GM18526 (cell line): ENCODE measurements around the gene DNAJB8.

Experiments used
- POLR2A ChIP-seq: IDR thresholded peaks from 3 replicates; pipeline ENCODE4 v1.6.1; 2011; ENCODE audit not compliant: insufficient read length; ENCODE audit errors: extremely low read depth

DNAJB8 gene

DNA sequence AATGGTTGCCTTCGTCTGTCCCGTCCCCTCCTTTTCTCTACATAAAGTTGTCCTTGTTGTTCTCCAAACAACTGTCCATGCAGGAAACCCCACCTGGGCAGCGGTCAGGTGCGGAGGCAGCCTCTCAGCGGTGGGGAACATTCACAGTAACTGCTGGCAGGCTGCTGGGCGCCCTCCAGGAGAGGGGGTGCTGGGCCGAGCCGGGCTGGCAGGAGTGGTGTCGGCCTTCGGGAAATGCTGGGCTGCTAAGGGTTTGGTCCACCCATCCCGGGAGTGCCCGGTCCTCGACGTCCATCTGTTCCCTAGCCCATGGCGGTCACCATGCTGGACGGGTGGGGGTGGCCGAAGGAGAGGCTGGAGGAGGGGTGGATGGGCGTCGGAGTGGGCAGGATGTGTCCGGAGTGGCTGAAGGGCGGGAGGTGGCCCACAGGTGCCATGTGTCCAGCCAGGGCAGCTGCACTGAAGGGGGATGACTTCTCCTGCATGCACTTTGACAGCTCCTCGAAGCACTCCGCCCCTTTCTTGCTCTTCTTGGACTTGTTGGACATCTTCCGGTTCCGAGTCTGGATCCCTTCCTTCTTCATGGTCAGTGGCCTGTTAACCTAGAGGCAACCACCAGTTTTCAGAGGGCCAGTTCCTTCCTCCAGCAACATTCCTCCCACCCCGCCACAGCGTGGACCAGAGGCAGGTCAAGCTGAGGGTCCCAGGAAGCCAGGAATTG, 14.2 kb upstream of the DNAJB8 start:
- TF ChIP-seq POLR2A = no peak

DNA sequence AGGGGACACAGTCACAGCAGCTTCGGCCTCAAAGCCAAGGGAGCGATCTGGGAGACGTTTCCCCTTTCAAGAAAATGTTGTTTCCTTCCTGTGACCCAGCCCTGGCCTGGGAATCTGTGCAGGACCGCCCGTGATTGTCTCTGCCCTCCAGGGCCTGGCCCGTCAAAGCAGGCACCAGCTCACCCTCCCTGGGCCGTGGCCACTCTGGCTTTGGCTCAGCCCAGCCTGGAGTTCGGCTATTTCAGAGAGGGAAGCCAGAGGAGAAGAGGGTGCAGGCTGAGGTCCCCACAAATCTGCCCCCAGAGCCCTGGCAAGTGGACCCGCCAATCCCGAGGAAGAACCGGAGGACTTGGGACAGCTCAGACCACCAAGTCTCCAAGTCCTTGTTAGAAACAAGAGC, 13.6 kb upstream of the DNAJB8 start:
- no peak for TF ChIP-seq POLR2A

DNA sequence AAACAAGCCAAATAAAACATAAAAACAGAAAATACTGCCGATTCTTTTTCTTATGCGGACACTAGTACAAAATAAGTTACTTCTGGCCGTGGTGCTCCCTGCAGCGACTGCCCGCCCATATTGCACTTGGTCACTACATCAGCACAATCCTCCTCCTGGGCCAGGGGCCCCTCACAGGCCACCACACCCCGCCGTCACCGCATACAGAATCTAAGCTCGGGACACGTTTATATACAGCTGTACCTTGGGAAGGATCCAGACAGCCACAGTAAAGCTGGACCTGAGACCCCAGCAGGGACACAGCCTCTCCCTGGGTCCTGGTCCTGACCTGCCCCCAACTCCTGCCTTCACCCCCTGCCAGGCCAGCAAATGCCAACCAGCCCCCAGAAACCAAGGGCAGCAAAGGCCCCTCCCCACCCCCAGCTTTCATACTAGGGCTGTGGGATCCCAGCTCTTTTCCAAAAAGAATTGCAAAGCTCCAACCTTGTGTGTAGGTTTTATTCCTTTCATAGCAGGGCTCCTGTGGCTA, 12.9 kb upstream of the DNAJB8 start:
- no peak for TF ChIP-seq POLR2A

DNA sequence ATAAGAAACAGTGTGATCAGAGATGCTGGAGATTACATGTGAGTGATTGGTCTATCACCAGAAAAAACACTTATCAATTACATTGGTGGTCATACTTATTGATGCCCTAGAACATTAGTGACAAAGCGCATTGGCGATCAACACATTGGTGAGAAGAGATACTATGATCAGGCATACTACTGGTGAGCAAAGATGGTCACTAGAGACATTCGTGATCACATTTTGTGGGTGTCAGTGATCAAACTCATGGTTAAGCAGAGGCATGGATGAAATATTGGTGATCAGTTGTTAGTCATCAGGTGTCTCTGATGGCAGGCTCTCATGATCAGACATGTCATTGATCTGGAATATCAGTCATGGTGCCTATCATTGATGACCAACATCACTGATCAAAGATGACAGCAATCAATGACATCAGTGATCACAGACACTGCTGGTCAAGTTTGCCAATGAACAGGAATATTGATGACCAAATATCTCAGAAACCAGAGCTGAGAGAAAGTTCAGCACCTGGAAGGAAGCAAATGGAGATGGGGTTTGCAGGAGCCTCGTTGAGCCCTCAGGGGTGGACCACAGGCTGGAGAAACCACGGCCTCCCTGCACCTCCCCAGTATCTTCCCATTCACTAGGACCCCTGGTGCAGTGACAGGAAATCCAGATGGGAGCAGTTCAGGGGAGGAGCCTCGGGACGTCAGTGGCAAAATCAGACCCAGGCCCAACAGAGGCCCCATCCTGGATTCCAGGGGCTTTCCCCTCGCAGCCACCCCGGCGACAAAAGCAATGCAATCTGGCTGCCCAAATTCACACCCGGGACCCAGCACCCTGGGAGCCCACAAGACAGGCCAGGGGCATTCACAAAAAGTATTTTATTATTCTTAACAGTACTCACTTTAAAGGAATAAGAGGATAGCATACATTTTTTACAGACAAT, 12.2 kb upstream of the DNAJB8 start:
- TF ChIP-seq POLR2A = no peak

GRCh38 chr3:128476659-128477058, 10.0 kb upstream of the DNAJB8 start:
- no peak for TF ChIP-seq POLR2A

- TF ChIP-seq POLR2A = no peak
Observed at GRCh38 chr3:128475355-128475754, 8.7 kb upstream of the DNAJB8 start.

DNA sequence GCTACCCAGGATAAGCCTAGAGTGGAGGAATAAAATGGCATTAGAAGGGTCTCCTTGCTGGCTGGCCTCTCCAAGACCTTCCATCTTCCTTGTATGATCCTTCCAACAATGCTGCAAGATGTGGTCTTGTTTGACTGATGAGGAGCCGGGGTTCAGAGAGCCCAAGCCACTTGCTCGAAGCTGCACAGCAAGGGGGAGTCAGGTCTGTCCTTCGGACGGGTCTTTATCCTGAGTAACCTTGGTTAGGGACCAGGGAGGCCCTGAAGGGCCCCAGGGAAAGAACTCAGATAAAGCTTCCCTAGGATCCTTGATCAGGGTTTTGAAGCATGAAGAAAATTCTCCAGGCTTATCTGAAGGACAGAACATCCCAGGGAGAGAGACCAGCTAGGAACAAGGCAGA, 7.0 kb upstream of the DNAJB8 start:
- TF ChIP-seq POLR2A = no peak

GRCh38 chr3:128473180-128473519, 6.5 kb upstream of the DNAJB8 start:
- no peak for TF ChIP-seq POLR2A

DNA sequence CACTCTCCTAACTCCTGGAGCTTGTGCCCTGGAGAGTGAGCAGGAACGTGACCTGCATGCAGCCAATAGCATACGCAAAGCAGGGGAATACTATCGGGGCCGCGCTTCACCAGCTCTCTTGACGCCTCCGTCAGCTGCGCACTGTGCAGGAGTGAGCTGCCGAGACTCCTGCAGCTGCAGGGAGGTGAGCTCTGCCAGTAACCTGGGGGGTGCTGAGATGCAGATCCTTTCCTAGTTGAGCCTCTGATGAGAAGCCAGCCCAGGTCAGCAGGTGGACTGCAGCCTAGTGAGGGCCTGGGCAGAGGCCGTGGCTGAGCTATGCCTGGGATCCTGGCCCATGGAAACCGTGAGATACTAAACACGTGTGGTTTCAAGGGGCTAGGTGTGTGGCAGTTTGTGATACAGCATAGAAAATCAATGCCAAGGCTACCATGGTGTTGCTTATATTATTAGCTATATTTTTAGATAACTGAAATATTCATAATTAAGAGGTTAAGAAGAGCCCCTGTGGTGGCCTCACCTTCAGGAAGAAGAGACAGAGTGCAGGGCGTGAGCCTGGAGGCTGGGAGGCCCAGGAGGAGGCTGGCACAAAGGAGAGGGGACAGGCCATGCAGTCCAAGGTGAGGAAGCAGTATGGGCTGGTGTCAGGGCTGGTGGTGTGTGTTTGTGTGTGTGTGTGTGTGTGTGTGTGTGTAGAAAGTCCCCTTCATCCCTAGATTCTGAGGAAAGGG, 5.9 kb upstream of the DNAJB8 start:
- TF ChIP-seq POLR2A = no peak

DNA sequence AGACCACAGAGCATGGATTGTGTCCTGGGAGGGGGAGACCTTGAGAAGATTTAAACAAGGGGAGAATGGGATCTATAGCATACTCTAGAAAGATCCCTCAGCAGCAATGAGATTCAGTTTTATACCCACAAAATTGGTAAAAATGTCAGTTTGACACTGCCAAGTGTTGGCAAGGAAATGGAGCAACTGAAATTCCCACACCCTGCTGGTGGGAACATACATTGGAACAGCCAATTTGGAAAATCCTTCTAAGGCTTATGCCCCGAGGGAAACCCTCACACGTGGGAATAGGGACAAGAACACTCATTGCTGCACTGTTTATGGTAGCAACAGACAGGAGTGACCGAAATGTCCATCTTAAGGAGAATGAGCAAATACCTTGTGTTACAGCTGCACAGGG, 5.0 kb upstream of the DNAJB8 start:
- no peak for TF ChIP-seq POLR2A

GRCh38 chr3:128471110-128471509, 4.4 kb upstream of the DNAJB8 start:
- TF ChIP-seq POLR2A = no peak

DNA sequence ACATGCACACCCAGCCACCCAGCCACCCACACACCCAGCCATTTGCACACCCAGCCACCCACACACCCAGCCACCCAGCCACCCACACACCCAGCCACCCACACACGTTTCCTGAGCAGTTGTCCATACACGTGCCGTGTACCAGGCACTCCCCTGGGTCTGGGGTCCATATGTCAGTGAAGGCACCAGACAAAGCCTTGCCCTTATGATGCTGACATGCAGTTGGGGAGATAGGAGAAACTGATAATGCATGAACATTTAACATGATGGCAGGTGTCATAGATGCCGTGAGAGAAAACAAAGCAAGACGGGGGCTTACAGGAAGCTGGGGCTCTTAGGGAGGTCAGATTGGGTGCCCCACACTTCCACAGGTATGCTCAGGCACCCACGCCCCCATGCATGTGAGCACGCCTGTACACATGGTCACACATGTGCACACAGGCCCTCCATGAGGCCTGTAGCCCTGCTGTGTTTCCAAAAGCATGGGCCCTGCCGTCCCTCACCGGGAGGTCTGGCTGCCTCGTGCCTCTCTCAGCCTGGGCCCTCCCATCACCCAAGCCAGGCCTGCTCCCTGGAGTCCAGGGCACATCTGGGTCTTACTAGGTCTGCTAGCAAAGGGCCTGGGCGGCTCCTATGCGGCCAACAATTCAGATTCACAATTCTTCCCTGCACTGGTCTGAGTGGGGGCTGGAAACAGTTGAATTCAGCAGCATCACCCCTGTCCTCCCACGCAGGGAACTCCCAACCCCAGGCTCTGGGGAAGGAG, 3.6 kb upstream of the DNAJB8 start:
- no peak for TF ChIP-seq POLR2A

DNA sequence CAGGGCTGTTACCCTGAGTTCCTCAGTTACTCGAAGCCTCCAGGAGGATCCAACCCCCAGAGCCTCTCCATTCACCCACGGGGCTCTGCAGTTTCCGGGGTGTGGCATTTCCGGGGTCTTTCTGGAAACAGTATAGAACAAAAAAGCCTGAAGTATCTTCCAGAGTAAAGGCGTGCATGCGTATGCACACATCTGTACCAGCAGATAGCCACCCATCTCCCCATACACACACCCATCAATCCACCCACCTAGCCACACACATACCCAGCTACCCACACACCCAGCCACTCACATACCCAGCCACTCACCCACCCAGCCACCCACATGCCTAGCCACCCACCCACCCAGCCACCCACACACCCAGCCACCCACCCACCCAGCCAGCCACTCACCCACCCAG, 2.9 kb upstream of the DNAJB8 start:
- TF ChIP-seq POLR2A = no peak

DNA sequence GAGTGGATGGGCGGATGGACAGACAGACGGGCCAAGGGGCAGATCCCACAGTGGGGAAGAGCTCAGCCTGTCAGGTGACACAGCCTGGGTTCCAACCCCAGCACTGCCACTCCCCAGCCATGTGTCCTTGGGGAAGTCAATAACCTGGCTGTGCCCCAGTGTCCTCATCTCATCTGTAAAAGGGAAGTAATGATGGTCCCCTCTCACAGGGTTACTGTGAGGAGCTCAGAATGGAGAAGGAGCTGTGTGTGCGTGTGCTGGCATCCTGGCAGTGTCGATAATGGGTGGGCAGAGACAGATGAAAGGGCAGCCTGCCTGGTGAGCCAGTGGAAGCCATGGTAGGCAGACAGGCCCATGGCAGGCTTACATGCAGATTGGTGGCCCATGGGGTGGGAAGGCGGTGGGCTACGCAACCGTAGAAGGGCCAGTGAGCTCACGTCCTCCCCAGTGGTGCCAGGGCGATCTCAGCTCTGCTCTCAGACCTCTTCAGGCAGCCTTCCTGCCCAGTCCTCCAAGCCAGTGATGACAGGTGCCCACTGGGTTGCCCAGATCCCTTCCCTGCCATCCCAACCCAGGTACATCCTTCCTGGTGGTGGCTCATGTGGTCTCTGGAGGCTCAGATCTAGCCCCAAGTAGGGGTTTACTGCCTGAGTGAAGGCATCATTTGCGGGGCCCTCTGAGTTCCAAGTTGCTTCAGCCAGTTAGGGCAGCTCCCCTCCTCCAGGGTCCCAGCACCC, 2.3 kb upstream of the DNAJB8 start:
- no peak for TF ChIP-seq POLR2A

DNA sequence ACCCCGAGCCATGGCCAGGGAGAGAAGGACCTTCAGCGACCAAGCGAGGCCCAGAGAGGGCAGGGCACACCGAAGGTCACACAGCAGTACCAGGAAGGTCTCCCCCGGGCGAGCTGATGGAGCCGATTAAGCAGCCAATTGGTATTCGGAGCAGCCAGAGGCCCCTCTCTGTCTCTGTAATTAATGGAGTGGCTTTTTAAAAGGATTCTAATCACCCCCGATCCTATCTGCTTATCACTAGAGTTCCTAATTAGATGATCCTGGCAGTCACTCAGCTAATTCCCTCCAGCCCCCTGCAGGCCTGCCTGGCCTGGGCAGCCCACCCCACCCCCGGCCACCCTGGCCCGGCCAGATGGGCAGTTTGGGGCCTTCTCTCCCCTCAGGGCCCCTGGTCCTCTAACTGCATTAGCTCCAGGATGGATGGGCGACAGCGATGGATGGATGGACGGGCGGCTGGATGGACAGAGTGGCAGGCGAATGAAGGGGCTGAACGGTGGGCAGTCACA, 1.6 kb upstream of the DNAJB8 start:
- TF ChIP-seq POLR2A = no peak

- no peak for TF ChIP-seq POLR2A
Observed at GRCh38 chr3:128464702-128465101, 2.0 kb downstream of the DNAJB8 start.
